AG09309 (cell line): ENCODE results near the gene HPS1.

Experiments
- DNase-seq: peaks from one replicate; pipeline ENCODE4 v3.0.0-alpha.2; 2010; ENCODE audit warnings: low read depth
- H3K4me3 ChIP-seq: 2 replicates; pipeline ENCODE4 v1.5.1; 2011; ENCODE audit warnings: mild to moderate bottlenecking, low read depth, low read length, moderate library complexity; ENCODE audit not compliant: control insufficient read depth
- TF ChIP-seq, protein P1 (sequence below): IDR thresholded peaks from 2 replicates; pipeline ENCODE4 v1.5.1; 2011; ENCODE audit warnings: mild to moderate bottlenecking, low read depth, low read length, inconsistent platforms; ENCODE audit not compliant: insufficient read depth, control insufficient read depth; ENCODE audit errors: missing control alignments

The HPS1 gene

DNA sequence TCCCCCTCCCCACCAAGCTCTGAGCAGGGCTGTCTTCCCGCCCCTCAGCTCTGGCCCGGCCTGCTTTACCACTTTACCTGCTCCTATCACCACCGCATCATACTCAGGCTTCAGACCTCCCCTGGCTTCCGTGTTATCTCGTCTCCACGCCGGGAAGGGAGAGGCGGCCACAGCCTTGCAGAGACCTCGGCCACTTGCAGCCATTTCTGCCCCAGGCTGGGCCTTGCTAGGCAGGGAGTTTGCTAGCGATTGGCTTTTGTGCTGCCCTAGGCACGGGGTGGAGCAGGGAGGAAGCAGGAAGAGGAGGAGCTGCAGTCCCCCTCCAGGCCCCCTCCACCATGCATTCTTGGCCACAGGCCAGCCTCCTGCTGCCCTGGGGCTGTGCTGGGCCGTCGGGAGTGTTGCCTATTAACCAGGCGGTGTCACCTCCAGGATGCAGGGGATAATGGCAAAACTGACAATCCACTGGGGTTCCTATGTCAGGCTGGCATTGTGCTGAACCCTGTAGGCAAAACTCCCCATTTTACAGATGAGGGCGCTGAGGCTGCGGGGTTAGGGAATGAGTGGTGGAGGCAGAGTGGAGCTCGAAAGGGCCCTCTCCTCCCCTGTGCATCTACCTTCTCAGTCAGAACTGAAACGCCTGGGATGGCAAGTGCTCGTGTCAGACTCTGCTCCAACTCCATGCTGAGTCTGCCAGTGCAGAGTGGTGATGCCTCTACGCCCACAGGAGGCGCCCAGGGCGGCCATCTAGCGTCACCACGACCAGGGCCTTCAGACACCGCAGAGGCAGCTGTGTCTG is 31.6 kb downstream of the HPS1 start, which contains the start of gene PYROXD2:
TSS of gene PYROXD2 (minus strand) at position 251 of the 799 bp plus-strand sequence. CDS start at position 204, 47 bp downstream.
- peak; percentile 78 for DNase-seq
- TF ChIP-seq, protein P1, sequence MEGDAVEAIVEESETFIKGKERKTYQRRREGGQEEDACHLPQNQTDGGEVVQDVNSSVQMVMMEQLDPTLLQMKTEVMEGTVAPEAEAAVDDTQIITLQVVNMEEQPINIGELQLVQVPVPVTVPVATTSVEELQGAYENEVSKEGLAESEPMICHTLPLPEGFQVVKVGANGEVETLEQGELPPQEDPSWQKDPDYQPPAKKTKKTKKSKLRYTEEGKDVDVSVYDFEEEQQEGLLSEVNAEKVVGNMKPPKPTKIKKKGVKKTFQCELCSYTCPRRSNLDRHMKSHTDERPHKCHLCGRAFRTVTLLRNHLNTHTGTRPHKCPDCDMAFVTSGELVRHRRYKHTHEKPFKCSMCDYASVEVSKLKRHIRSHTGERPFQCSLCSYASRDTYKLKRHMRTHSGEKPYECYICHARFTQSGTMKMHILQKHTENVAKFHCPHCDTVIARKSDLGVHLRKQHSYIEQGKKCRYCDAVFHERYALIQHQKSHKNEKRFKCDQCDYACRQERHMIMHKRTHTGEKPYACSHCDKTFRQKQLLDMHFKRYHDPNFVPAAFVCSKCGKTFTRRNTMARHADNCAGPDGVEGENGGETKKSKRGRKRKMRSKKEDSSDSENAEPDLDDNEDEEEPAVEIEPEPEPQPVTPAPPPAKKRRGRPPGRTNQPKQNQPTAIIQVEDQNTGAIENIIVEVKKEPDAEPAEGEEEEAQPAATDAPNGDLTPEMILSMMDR = no peak
- peak within 1 kb of the TSS; percentile 71 for H3K4me3 ChIP-seq

DNA sequence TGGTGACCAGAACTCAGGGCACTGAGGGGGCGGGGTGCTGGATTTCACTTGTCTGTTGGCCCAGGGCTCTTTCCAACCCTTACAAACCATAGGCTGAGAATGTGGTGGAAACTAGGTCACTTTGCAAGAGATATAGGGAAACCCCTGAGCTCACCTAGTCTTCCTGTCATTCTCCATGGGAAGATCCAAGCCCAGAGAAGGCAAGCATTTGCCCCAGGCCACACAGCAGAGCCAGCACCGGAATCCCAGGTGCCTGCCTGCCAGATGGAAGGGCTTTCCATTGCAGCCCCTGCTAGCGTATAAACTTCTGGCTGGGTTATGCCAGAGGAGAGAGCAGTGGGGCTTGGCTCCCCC is 32.2 kb downstream of the HPS1 start:
- no peak for DNase-seq
- H3K4me3 ChIP-seq = peak overlapping the region; percentile 71
- TF ChIP-seq, protein P1 = no peak

DNA sequence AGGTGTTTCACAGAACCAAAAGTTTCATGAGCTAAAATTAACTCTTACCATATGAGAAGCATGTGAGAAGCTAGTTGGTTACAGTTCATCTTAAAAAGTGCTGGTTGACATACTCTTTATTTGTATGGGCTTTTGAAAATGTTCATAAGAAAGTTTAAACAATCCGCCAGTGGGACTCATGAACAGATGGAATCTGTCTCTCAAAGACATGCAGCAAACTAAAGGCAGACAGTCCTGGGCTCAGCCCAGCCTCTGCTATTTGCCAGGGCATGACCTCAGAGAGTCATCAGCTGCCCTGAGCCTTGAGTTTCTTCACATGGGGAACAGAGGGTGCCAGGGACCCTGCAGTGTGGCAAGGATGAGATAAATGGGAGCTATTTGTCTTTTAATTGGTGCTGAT is 35.0 kb downstream of the HPS1 start:
- TF ChIP-seq, protein P1 = no peak
- no peak overlapping the region for H3K4me3 ChIP-seq
- DNase-seq = no peak

DNA sequence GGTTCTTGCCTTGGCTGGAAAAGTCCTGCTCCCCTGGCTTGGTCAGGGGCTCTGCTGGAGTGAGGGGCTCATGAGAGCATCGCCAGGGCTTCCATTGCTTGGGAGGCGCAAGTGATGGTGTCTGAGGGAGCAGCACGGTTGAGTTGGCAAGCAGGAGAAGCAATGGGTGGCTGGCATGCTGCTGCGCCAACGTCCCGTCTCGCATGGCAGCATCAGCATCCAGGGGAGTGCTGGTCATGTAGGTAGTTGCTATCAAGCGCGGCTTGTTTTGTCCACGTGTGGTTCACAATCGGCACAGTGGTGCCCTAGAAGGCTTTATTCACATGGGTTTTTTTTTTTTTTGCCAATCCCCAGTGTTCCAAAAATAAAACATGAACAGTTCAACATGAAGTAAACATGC is 35.6 kb downstream of the HPS1 start:
- H3K4me3 ChIP-seq = no peak overlapping the region
- TF ChIP-seq, protein P1 = no peak
- no peak for DNase-seq

DNA sequence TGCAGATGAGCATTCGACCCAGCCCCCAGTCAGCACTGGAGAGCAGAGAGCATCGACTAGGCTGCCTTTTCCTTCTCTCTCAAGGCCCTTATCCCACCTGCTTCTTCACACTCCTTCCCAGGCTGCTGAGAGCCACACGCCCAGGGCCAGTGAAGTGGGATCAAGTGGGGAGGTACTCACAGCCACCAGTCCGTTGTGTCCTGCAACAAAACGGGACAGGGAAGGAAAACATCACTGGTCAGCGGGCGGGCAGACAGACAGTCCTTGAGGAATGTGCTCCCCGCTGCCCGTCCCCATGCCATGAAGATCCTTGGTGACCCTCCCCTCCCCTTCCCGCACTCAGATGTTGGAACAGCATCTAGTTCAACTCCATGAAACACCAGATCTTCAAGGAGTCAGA is 36.0 kb downstream of the HPS1 start:
- TF ChIP-seq, protein P1 = no peak

DNA sequence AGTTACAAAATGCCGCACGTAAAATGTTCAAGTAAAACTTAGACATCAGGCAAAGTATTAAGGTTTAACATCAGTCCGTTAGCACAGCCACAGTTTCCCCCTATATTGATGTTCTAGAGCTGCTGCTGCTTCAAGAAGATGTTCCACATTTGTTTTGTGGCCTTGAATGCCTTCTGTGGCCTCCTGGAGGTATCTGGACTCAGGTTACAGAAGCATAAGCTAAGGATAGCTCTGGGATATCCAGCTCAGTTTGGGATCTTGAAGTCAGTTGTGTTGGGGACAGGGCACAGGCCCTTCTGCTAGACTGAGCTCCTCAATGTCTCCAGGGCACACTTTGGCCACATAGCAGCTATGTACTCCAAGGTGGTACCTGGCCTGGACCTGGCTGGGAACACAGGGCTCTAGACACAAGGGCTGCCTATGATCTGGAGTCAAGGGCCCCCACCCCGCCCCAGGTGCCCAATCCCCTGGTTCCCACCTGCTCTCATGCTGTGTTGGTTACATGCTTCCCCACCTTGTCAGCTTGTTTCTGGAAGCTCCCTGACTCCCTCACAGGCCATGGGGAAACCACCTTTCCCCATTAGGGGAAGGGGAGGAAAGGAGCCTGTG is 36.5 kb downstream of the HPS1 start:
- no peak overlapping the region for H3K4me3 ChIP-seq
- DNase-seq = no peak
- TF ChIP-seq, protein P1 = no peak

More for the DNA sequence above, 36.0 kb downstream of the HPS1 start:
- no peak overlapping the region for H3K4me3 ChIP-seq
- DNase-seq = no peak
